Cardiac septum (tissue), 1 donor: ENCODE results near the gene TNFRSF14. TPM values are rescaled to one million over a fixed set of nuclear protein-coding genes. Genes with fewer than 3 reads are reported as not detected.

ENCODE experiments used
- DNase-seq: peaks from one replicate; pipeline ENCODE4 v3.0.0-alpha.2; 2020; ENCODE audit warnings: low spot score
- intact Hi-C: fragments of 100-400 bp; cut with DNase I; formaldehyde crosslinking; loops from one replicate; pipeline ENCODE4 v1.14.0; 2022
- total RNA-seq: library from RNA; stranded (reverse); fragmentation: NEBNext Ultra II Directional; extraction: Animal tissue kit (Norgen Biotek cat#: 25700); gene quantifications from one replicate; pipeline ENCODE4 v1.2.1, GENCODE V29; 2021
- donor health status: DM: no; HTN: no; CAD: no.

TNFRSF14 gene
- total RNA-seq, 1 donor from 2014 or later: 13.8 TPM

DNA sequence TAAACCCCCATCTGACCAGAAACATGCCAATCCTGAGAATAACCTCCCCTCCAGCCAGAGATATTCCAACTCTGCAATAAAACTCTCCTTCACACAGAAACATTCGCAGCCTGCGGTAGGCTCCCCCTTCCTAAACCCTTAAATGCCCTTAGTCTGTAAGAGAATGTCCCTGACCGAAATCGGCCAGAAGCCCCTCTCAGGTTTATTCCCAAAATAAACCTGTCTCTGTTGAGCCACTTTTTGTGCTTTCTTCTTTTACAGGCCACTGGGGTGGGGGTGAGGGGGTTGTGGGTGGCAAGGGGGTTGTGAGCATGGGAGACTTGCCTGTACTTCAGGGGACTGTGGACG lies 35.0 kb downstream of the TNFRSF14 start:
- intact Hi-C loops: no loop called here
- DNase-seq: no peak

DNA sequence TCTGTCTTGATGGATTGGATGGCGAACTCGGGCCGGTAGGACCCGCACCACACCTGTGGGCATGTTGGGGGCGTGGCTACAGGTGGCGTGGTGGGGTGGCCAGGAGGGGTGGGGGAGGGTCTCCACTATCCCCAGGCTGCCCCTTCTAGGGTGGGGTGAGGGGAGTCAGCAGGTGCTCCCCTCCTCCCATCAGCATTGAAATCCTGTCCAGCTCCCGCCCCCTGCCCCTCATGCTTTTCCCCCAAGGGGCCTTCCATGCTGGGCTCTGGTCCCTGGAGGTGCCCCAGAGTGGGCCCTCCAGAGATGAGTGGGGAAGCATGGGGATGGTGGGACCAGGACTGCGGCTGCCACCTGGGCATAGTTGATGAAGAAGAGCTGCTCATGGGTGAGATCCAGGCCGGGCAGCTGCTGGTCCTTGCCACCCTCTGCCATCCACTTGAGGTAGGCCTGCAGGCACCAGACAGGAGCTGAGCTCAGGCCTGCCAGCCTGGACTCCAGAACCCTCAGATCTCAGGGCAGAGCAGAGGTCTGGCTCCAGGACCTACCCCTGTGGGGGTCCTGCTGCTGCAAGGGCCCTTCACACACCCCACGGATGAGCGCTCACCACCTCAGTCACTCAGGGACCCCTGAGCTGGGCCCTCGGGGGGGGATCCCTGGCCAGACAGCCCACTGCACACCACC lies 35.5 kb downstream of the TNFRSF14 start:
- DNase-seq: no peak
- intact Hi-C loops: no loop called here

DNA sequence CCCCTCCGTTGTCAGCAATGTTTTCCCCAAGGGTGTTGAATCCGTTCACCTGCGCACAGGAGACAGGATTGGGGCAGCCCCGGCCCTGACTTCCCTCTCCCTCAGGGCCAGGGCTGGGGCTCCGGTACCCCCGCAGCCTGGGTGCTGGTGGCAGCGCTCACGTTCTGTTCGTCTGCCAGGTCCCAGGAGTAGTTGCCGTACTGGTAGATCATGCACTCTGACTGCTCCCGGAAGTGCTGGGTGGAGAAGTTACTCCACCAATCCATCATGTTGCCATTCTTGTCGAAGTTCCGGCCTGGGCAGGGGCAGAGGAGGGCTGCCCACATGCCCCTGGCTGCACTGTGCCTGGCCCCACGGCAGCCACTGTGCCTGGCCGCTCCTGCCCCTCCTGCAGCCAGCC lies 36.5 kb downstream of the TNFRSF14 start:
- DNase-seq: no peak

GRCh38 chr1:2593251-2593878 lies 37.2 kb downstream of the TNFRSF14 start:
- intact Hi-C loops: no loop called here
- no peak for DNase-seq

More for the DNA sequence above, 36.5 kb downstream of the TNFRSF14 start:
- intact Hi-C loops: no loop called here

- DNase-seq: no peak
- intact Hi-C loops: no loop called here
These were observed 38.0 kb downstream of the TNFRSF14 start for GRCh38 chr1:2594001-2594640.

DNA sequence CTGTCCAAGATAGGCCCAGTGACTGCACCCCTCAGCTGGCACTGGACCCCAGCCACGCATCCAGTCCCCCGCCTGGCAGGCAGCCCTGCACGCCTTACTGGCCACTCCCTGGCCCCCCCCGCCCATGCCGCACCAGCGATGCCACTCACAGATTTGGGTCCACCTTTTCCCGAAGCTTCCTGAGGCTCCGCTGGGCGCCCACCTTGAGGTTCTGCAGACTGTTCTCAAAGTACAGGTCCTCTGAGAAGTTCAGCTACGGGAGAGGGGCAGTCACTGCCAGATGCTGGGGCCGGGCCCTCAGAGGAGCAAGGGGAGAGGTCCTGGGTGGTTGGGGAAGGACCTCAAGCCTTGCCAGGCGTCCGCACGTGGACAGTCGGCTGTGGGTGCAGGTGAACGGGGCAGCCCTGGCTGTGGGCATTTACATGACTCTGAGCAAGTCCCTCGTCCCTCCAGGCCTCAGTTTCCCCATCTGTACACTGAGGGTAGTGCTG lies 38.5 kb downstream of the TNFRSF14 start:
- peak; percentile 62 for DNase-seq
- intact Hi-C loops: no loop called here

DNA sequence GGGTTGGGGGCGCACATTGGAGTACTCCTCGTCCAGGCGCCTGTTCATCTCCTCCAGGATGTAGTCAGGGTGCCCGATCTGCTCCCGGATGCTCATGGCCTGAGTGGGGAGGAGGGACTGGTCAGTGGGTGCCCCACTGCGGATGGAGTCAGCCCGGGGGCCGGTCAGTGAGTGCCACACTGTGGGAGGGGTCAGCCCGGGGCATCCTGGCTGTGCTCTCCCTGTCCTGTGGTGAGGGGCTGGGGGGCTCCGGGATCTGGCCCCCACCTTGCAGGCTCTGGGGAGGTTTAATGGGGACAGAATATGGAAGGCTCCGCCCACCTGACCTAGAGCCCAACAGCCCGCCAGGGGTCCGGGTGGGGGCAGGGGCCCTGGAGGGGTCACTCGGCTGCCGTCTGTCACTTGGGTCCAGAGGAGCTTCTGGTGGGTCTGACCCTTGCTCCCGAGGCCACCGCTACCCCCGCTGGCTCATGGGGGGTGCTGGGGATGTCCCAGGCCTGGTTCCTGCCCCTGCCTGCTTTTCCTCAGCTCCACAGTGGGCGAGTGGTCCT lies 39.2 kb downstream of the TNFRSF14 start:
- DNase-seq: peak; percentile 26

GRCh38 chr1:2595812-2596529 lies 39.8 kb downstream of the TNFRSF14 start:
- intact Hi-C loops: no loop called here
- DNase-seq: peak; percentile 57

More for the DNA sequence above, 39.2 kb downstream of the TNFRSF14 start:
- intact Hi-C loops: no loop called here

DNA sequence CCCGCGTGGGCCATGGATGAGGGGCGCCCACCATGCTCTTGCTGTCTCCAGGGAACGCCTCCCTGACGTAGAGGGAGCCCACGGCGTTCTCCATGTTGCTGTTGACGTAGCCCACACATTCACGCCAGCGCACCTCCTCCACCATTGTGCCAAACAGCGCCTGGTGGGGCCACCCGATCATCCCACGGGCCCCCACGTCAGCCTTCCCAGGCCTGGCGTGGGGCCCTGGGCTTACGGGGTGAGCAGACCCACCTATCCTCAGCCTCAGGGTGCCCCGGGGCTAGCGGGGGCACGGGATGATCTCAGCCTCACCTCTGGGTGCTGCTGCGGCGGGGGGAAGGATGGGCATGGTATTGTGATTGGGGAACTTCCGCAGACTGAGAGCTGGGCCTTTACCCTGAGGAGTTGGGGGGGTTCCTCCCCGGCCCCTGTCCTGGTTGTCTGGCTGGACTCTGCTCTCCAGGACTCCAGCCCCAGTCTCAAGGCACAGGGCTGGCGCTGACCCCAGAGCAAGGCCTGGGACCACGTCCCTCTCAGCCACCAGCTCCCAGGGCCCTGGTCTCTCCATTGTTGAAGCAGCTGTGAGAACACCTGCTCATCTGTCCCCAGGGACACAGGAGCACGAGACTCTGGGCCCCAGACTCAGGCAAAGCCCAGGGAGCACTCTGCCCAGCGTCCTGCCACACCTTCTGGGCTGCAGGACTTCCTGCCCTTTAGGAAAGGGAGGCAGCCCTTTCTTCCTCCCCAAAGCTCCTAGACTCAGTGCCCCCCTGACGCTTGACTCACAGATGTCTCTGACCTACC lies 40.6 kb downstream of the TNFRSF14 start:
- peak; percentile 6 for DNase-seq
- intact Hi-C loops: no loop called here

- DNase-seq: peak; percentile 57
- intact Hi-C loops: no loop called here
These were observed 41.5 kb downstream of the TNFRSF14 start for GRCh38 chr1:2597441-2598328.

- intact Hi-C loops: no loop called here
- peak; percentile 6 for DNase-seq
These were observed 42.3 kb downstream of the TNFRSF14 start for GRCh38 chr1:2598329-2598931.

GRCh38 chr1:2601721-2602303 lies 45.6 kb downstream of the TNFRSF14 start:
- DNase-seq: peak; percentile 44
- intact Hi-C loops: no loop called here

DNA sequence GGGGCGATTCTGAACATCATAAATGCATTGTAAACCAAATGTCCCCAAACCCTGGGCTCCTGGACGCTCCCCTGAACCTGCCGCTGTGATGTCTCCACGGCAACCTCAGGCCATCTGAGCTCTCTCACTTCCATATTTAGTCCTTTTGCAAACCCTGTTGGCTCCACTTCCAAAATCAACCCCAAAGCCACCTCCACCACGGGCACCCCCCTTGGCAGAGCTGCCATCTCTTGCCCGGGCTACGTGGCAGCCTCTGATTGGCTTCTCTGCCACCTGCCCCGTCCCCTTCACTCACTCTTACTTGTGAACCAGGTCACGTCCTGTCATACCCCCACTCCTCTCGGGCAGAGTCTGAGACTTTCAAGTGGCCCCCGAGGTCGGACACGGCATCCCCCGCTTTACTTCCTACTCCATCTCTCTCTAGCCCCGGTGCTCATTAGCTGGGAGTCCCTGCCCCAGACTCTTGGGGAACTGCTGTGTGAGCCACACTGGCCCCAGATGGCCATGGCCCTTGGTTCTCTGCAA lies 46.2 kb downstream of the TNFRSF14 start:
- intact Hi-C loops: no loop called here

GRCh38 chr1:2602866-2603520 lies 46.8 kb downstream of the TNFRSF14 start:
- intact Hi-C loops: no loop called here
- peak; percentile 54 for DNase-seq

More for the DNA sequence above, 46.2 kb downstream of the TNFRSF14 start:
- DNase-seq: peak; percentile 44

- DNase-seq: peak; percentile 74
- intact Hi-C loops: no loop called here
These were observed 47.5 kb downstream of the TNFRSF14 start for GRCh38 chr1:2603521-2604155.
